ENCODE data around the gene AKAP5.

AKAP5 gene

GRCh38 chr14:64454671-64455070, 10.6 kb upstream of the AKAP5 start:
- CTCF ChIA-PET: no interaction called here

GRCh38 chr14:64459405-64460136, 5.7 kb upstream of the AKAP5 start:
- TF ChIP-seq PKNOX1 (IDR thresholded peaks at IDR 0.05): peak; percentile 52
- no peak for TF ChIP-seq SUZ12 (IDR thresholded peaks at IDR 0.05)
- ChIA-PET POLR2A (interaction anchor here (1.2 kb wide), 1 partner anchor 32 kb away, joined by 3 read pairs; no protein-coding TSS in a partner anchor), CTCF (no interaction called here)
- no peak for DNase-seq (ENCODE audit: extremely low spot score)

More at GRCh38 chr14:64454671-64455070, 10.6 kb upstream of the AKAP5 start:
- DNase-seq (ENCODE audit: extremely low spot score): no peak
- POLR2A ChIA-PET: no interaction called here
- TF ChIP-seq ELF4 (IDR thresholded peaks at IDR 0.05): no peak
- TF ChIP-seq SP1 (IDR thresholded peaks at IDR 0.05): no peak
- TF ChIP-seq ZNF384 (IDR thresholded peaks at IDR 0.05): no peak
- TF ChIP-seq ARNT (IDR thresholded peaks at IDR 0.05): no peak
- no peak for TF ChIP-seq BHLHE40 (IDR thresholded peaks at IDR 0.05; ENCODE audit: borderline replicate concordance)
- TF ChIP-seq CTBP1 (IDR thresholded peaks at IDR 0.05; ENCODE audit: borderline replicate concordance): no peak
- TF ChIP-seq TARDBP (IDR thresholded peaks at IDR 0.05): no peak
- no peak for TF ChIP-seq FOXA1 (IDR thresholded peaks at IDR 0.05)
- TF ChIP-seq SUZ12 (IDR thresholded peaks at IDR 0.05): no peak
- TF ChIP-seq FOXM1 (IDR thresholded peaks at IDR 0.05; ENCODE audit: borderline replicate concordance): no peak

- POLR2A ChIA-PET: no interaction called here
Observed at GRCh38 chr14:64461221-64461620, 4.1 kb upstream of the AKAP5 start.

GRCh38 chr14:64463195-64463594, 2.1 kb upstream of the AKAP5 start:
- ChIA-PET CTCF (no interaction called here), POLR2A (interaction anchor here (0.6 to 1.8 kb wide), 3 partner anchors 76 to 125 kb away, joined by 3 to 7 read pairs (median 6); partner anchors contain the start of gene MTHFD1)
- no peak for DNase-seq (ENCODE audit: extremely low spot score)
- TF ChIP-seq PKNOX1 (IDR thresholded peaks at IDR 0.05) (no peak), SP1 (IDR thresholded peaks at IDR 0.05) (no peak), SUZ12 (IDR thresholded peaks at IDR 0.05) (no peak), FOXK2 (IDR thresholded peaks at IDR 0.05) (no peak), ARNT (IDR thresholded peaks at IDR 0.05) (no peak), TARDBP (IDR thresholded peaks at IDR 0.05) (no peak), HDGF (IDR thresholded peaks at IDR 0.05; ENCODE audit: borderline replicate concordance) (no peak), BHLHE40 (IDR thresholded peaks at IDR 0.05; ENCODE audit: borderline replicate concordance) (no peak), ELF4 (IDR thresholded peaks at IDR 0.05) (no peak), LEF1 (IDR thresholded peaks at IDR 0.05; ENCODE audit: borderline replicate concordance) (no peak), FOXM1 (IDR thresholded peaks at IDR 0.05; ENCODE audit: borderline replicate concordance) (no peak), ZNF384 (IDR thresholded peaks at IDR 0.05) (no peak), L3MBTL2 (conservative IDR thresholded peaks at IDR 0.05) (no peak), FOXA1 (IDR thresholded peaks at IDR 0.05) (no peak), NFRKB (IDR thresholded peaks at IDR 0.05) (no peak), CTBP1 (IDR thresholded peaks at IDR 0.05; ENCODE audit: borderline replicate concordance) (no peak)

More at GRCh38 chr14:64461221-64461620, 4.1 kb upstream of the AKAP5 start:
- no peak for DNase-seq (ENCODE audit: extremely low spot score)
- CTCF ChIA-PET: no interaction called here
- TF ChIP-seq HDGF (IDR thresholded peaks at IDR 0.05; ENCODE audit: borderline replicate concordance): no peak
- TF ChIP-seq ELF4 (IDR thresholded peaks at IDR 0.05): no peak
- no peak for TF ChIP-seq NFRKB (IDR thresholded peaks at IDR 0.05)
- no peak for TF ChIP-seq FOXK2 (IDR thresholded peaks at IDR 0.05)
- TF ChIP-seq TARDBP (IDR thresholded peaks at IDR 0.05): no peak
- TF ChIP-seq ZNF384 (IDR thresholded peaks at IDR 0.05): no peak
- TF ChIP-seq BHLHE40 (IDR thresholded peaks at IDR 0.05; ENCODE audit: borderline replicate concordance): no peak
- no peak for TF ChIP-seq PKNOX1 (IDR thresholded peaks at IDR 0.05)
- no peak for TF ChIP-seq ARNT (IDR thresholded peaks at IDR 0.05)
- TF ChIP-seq LEF1 (IDR thresholded peaks at IDR 0.05; ENCODE audit: borderline replicate concordance): no peak
- TF ChIP-seq FOXA1 (IDR thresholded peaks at IDR 0.05): no peak
- TF ChIP-seq L3MBTL2 (conservative IDR thresholded peaks at IDR 0.05): no peak
- no peak for TF ChIP-seq SUZ12 (IDR thresholded peaks at IDR 0.05)
- TF ChIP-seq SP1 (IDR thresholded peaks at IDR 0.05): no peak
- no peak for TF ChIP-seq FOXM1 (IDR thresholded peaks at IDR 0.05; ENCODE audit: borderline replicate concordance)
- TF ChIP-seq CTBP1 (IDR thresholded peaks at IDR 0.05; ENCODE audit: borderline replicate concordance): no peak

GRCh38 chr14:64463873-64464272, 1.4 kb upstream of the AKAP5 start:
- DNase-seq (ENCODE audit: extremely low spot score): no peak
- no peak for TF ChIP-seq FOXK2 (IDR thresholded peaks at IDR 0.05)
- TF ChIP-seq L3MBTL2 (conservative IDR thresholded peaks at IDR 0.05): no peak
- no peak for TF ChIP-seq ARNT (IDR thresholded peaks at IDR 0.05)
- no peak for TF ChIP-seq HDGF (IDR thresholded peaks at IDR 0.05; ENCODE audit: borderline replicate concordance)
- no peak for TF ChIP-seq CTBP1 (IDR thresholded peaks at IDR 0.05; ENCODE audit: borderline replicate concordance)
- no peak for TF ChIP-seq TARDBP (IDR thresholded peaks at IDR 0.05)
- no peak for TF ChIP-seq SUZ12 (IDR thresholded peaks at IDR 0.05)
- TF ChIP-seq FOXA1 (IDR thresholded peaks at IDR 0.05): no peak
- TF ChIP-seq PKNOX1 (IDR thresholded peaks at IDR 0.05): no peak
- no peak for TF ChIP-seq ZNF384 (IDR thresholded peaks at IDR 0.05)
- TF ChIP-seq BHLHE40 (IDR thresholded peaks at IDR 0.05; ENCODE audit: borderline replicate concordance): no peak
- ChIA-PET POLR2A (interaction anchor here (0.6 to 1.8 kb wide), 4 partner anchors 40 to 126 kb away, joined by 3 to 7 read pairs (median 6); partner anchors contain the start of genes MTHFD1 and ZBTB1), CTCF (interaction anchor here (0.6 to 1.6 kb wide), 2 partner anchors 33 to 47 kb away, joined by 3 to 5 read pairs; no protein-coding TSS in a partner anchor)

Data from HEK293T (cell line).